ENCODE results near the gene TMEM143.
"Not testable (repeated sequence)": the region's sequence is repeated elsewhere in the genome, so short reads cannot be mapped to it uniquely, and the experiment has no call there.

The TMEM143 gene

DNA sequence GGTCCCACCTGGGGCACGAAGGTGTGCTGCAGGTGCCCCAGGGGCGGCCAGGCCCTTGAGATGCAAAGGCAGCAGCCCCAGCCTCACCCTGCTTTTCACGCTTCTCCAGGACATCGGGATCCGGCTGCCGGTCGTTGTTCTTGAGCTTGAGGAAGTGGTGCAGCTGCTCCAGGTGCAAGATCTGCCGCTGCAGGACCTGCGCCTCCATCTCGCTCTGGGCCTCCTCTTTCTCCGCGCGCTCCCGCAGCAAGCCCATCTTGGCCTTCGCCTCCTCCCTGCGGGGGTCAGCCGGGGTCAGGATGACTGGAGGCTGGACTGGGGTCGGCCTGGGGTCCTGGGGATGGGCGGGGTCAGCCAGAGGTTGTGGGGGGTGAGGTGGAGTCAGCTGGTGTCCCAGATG lies 59.9 kb downstream of the TMEM143 start:
- DNase-seq (ENCODE audit: low read depth, low spot score) = no peak
- H3K27ac ChIP-seq = no peak overlapping the region

DNA sequence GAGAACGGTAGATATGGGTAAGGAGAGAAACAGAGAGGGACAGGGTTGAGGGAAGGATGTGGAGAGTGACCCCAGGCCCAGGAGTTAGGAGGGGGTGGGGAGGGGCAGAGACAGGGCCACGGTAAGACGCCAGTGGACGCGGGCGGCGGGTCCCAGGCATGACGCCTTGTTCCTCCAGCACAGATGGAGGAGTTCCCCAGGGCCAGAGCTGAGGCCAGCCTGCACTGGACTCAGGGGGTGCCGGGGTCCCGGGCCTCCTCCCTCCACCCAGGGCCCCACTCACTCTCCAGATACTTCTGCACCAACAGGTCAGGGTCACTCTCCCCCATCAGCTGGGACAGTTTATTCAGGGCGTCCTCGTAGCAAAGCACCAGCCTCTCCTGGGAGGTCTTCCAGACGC lies 60.4 kb downstream of the TMEM143 start:
- no peak for DNase-seq (ENCODE audit: low read depth, low spot score)
- no peak overlapping the region for H3K27ac ChIP-seq

DNA sequence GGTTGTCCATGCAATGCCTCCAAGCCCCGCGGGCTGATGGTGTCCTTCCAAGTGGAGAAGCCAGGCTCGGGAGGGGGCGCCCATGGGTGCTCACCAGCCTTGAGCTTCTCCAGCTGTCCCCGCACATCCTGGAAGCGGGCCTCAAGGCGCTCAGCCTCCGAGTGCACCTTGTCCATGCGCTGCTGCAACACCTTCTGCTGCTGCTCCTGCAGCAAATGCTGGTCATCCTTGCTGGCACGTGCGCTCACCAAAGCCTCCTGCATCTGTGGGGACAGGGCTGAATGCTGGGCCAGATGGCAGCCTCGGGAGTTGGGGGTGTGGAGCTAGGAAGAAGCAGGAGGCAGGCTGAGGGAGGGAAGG lies 61.2 kb downstream of the TMEM143 start:
- DNase-seq (ENCODE audit: low read depth, low spot score) = no peak
- no peak overlapping the region for H3K27ac ChIP-seq

DNA sequence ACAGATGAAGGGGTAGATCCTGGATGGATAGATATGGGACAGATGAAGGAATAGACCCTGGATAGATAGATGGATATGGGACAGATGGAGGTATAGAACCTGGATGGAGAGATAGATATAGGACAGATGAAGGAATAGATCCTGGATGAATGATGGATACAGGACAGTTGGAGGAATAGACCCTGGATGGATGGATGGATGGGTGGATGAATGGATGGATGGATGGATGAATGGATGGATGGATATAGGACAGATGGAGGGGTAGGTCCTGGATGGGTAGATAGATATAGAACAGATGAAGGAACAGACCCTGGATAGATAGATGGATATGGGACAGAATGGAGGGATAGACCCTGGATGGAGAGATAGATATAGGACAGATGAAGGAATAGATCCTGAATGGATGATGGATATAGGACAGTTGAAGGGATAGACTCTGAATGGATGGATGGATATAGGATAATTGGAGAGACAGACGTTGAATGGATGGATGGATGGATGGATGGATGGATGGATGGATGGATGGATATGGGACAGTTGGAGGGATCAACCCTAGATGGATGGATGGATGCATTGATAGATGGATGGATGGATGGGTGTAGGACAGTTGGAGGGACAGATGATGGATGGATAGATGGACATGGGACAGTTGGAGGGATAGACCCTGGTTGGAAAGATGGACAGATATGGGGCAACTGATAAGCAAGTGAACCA lies 61.7 kb downstream of the TMEM143 start:
- no peak for DNase-seq (ENCODE audit: low read depth, low spot score)
- H3K27ac ChIP-seq = no peak overlapping the region

DNA sequence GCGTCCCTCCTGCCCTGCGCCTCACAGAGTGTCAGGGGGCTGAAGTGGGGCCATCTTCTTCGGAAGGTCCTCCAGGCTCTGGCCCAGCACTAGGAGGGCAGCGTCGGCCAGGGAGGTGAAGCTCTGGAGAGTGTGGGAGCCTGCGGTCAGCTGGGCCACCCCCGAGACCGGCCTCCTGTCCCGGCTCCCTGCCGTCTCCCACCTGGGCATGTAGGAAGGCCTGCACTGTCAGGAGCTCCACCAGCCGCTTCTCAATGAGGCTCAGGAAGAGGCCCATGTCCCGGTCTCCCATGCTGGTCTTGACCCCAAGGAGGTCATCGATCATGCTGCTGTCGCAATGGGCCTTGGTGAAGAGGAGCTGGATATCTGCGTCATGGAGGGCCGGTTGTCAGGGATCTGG lies 65.8 kb downstream of the TMEM143 start:
- no peak overlapping the region for H3K27ac ChIP-seq
- no peak for DNase-seq (ENCODE audit: low read depth, low spot score)

DNA sequence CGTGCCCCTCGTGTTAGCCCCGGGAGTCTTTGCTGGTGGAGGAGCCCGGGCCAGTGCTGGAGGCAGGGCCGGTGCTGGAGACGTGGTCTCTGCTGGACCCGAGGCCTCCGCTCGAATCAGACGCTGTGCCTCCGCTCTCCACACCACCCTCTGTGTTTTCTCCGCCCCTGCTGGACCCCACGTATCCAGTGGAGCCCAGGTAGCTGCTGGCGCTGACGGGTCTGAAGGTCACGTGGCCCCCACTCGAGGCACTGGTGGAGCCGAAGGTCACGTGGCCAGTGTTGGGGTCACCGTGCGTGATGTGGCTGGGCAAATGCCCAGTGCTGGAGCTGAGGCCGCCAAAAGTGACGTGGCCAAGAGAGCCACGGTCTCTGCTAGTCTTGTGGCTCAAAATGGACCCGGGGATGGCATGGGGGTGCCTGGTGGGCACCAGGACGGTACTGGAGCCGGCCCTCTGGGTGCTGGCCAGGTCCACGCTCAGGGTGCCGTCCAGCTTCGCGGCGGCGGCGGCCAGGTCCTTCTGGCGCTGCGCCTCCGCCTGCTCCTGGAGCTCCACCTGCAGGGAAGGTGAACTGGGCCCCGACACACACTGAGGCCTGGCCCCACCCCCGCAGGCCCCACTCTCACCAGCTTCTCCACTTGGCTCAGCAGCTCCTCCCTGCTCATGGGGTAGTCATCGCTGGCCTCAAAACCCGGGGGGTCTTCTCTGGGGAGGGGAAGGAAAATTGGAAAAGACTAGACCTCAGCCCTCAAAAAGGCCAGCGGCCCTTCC lies 66.6 kb downstream of the TMEM143 start:
- no peak for DNase-seq (ENCODE audit: low read depth, low spot score)
- H3K27ac ChIP-seq = no peak overlapping the region

DNA sequence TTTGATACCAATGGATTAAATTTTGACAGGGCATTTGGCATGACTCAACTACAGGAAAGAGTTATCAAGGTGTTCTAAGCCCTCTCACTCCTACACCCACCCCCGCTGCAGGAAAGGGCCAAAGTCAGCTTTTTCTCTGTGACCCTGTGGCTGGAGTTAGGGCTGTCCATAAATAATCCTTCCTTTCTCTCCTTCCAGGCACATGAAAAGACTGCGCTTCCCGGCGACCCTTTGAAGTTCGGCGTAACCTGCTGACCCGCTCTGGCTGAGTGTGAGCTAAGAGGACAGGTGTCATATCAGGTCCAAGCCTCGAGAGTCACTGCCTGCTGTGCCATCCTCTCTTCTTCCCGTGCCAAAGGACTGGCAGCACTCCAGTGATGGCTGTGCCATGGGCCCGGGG lies 68.3 kb downstream of the TMEM143 start:
- DNase-seq (ENCODE audit: low read depth, low spot score) = no peak
- no peak overlapping the region for H3K27ac ChIP-seq

DNA sequence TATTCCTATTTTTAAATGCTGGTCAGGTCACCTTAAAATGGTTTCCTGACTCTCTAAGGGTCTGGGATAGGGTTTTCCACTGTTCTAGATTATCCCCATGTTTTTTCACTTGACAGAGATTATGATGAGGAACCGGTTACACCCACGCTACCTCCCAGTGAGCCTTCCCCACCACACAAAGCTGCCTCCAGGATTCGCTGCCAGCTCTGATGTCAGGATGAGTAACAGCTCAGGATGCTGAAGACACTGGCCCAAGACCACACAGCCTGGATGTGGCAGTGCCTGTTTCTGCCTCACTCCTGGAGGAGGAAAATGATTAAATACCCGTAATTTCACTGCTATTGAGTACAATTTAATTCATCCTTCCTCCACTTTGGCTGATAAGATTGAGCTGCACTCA lies 70.9 kb downstream of the TMEM143 start:
- peak; percentile 64 for DNase-seq (ENCODE audit: low read depth, low spot score)

DNA sequence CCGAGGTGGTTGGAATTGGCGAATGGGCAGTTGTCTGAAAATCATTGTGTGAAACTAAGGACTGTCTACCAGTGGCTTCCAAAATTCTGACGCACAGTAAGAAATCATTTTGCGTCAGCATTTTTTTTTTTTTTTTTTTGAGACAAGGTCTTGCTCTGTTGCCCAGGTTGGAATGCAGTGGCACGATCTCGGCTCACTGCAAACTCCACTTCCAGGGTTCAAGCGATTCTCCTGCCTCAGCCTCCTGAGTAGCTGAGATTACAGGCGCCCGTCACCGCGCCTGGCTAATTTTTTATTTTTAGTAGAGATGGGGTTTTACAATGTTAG lies 72.3 kb downstream of the TMEM143 start:
- not testable (repeated sequence) for DNase-seq (ENCODE audit: low read depth, low spot score); H3K27ac ChIP-seq

More for the DNA sequence above, 70.9 kb downstream of the TMEM143 start:
- H3K27ac ChIP-seq = no peak overlapping the region

DNA sequence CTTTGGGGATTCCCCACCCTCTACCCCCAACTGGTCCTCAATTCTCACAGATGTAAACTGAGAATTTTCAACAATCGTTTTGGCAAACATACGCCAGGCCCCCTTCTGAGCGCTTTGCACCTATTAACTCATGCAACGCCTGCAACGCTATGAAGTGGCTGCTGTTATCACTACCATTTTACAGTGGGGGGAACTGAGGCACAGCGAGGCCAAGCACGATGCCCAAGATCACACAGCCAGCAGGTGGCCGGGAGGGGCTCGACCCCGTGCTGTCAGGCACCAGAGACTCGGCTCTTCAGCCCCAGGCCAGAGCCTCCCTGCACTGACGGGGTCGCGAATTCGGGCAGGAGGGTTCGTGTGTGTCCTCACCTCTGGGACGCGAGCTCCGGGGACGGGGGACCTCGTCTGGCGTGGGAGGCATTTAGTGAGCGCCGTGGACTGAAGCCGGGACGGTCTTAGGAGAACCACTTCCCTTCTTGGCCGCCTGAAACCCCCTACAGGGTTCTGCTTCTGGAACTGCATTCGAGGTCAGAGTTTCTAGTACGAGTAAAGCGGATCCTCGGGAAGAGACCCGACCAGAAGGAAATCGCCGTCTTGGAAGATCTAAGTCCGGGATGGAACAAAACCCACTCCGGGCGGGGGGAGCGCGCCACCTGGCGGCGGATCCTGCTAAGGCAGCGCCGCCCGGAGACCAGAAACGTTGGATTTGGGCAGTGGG lies 72.8 kb downstream of the TMEM143 start:
- no peak for DNase-seq (ENCODE audit: low read depth, low spot score)
- H3K27ac ChIP-seq = no peak overlapping the region

DNA sequence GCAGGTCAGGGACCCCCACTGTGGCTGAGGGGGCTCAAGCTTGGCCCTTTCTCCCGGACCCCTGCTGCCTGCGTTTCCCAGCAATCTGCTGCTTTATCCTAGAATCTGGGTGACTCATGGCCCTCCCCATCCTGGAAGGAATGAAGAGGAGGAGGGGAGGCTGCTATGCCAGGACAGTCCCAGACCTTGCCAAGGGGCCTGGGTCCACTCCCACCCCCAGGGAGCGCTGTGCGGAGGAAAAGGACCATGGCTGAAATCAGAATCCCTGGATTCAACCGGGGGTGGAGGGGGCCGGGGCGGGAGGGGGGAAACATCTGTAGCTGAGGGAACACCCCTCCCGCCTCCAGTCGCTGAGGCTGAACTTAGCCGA lies 73.4 kb downstream of the TMEM143 start:
- no peak for DNase-seq (ENCODE audit: low read depth, low spot score)
- no peak overlapping the region for H3K27ac ChIP-seq

DNA sequence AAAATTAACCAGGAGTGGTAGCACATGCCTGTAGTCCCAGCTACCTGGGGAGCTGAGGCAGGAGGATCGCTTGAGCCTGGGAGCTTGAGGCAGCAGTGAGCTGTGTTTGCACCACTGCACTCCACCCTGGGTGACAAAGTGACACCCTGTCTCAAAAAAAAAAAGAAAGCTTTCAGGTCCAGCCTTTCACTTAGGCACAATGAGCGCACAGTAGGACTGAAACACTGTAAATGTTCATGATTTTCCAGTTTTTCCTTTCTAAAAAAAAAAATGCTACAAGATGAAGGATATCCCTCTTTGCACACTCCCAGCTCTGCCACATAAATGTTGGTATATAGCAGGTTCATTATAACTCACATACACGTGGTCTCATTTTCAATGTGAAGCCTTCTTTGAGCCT lies 76.0 kb downstream of the TMEM143 start:
- no peak for DNase-seq (ENCODE audit: low read depth, low spot score)

DNA sequence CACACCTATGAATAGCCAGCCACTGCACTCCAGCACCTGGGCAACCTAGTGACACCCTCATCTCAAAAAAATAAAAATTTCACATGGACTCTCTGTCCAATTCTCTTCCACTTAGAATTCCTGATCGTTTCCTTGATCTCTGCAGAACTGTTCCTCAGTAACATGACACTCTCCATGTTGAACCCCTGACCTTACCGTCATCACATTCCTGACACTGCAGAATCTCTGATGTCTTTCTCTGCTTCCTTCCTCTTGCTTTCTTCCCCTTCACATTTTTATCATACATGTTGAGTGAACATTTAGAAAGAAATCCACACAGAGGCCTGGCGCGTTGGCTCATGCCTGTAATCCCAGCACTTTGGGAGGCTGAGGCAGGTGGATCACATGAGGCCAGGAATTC lies 78.8 kb downstream of the TMEM143 start:
- H3K27ac ChIP-seq = no peak overlapping the region
- no peak for DNase-seq (ENCODE audit: low read depth, low spot score)

More for the DNA sequence above, 76.0 kb downstream of the TMEM143 start:
- no peak overlapping the region for H3K27ac ChIP-seq

DNA sequence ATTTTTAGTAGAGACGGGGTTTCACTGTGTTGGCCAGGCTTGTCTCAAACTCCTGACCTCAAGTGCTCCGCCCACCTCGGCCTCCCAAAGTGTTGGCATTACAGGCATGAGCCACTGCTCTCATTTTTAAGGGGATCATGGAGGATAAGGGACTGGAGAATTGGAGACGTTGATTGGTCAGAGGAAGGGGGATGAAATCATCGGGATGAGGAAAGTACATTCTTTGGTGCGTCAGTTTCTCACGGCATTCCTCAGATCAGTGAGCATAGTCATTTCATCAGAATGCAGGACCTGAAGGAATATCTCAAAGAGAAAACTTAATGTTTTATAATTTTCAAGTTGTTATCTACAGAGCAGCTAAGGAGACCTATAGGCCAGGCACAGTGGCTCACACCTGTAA lies 79.8 kb downstream of the TMEM143 start:
- DNase-seq (ENCODE audit: low read depth, low spot score) = no peak
- H3K27ac ChIP-seq = no peak overlapping the region

All from epithelial cell of prostate (primary cell).